NAMALWA (cell line): Measurements from ENCODE around the gene PRDM11.

Experiments
- DNase-seq: peaks from one replicate; pipeline ENCODE4 v3.0.0-alpha.2; 2015; ENCODE audit warnings: low spot score

Gene PRDM11

DNA sequence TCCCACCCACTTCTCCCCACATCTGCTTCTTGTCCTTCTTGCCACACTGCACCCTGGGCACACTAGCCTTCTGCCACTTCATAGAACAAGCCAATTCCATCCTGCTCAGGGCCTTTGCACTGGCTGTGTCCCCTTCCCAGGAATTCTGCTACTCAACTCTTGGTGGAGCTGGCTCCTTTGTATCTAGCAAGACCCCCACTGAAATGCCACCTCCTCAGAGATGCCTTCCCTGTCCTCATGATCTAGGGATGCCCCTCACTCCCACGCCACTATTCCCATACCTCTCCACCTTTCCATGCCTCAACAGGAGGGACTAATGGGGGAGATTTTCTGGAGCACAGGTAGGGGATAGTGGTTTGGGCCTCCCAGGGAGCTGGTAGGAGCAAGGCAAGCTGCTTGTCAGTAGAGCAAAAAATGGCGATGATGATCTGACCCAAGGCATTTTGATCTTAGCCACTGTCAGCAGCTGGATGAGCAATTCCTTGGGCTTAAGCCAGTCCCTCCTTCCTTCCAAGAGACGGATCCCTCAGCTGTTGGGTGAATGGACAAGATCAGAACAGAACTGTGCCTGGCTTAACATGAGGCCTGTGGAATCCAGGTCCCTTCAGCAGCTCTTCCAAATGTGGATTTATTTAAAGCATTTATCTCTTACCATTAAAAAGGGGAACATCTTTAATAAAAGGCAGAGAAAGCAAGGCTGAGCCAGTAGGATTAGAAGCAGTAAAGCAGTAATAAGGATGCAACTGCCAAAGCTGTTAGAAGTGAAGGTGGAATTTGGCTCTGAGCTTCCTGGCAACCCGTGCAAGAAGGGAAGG lies 4.0 kb upstream of the PRDM11 start:
- no peak for DNase-seq

DNA sequence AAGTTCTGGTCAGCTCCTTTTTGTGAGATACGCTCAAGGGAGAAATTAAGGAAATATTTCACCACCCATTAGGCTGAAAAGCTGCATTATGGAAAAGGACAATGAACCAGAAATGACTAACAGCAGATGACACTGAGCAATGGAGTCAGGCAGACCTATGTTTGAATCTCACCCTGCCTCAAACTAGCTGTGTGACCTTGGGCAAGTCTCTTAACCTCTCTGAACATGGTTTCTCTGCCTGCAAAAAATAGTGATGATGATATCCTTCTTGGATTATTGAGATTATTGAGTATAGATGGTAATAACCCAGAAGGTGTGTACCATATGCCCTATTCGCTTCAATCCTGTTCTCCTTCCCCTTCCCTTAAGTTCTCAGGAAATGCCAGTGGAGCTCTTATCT lies 2.9 kb upstream of the PRDM11 start:
- DNase-seq = no peak

DNA sequence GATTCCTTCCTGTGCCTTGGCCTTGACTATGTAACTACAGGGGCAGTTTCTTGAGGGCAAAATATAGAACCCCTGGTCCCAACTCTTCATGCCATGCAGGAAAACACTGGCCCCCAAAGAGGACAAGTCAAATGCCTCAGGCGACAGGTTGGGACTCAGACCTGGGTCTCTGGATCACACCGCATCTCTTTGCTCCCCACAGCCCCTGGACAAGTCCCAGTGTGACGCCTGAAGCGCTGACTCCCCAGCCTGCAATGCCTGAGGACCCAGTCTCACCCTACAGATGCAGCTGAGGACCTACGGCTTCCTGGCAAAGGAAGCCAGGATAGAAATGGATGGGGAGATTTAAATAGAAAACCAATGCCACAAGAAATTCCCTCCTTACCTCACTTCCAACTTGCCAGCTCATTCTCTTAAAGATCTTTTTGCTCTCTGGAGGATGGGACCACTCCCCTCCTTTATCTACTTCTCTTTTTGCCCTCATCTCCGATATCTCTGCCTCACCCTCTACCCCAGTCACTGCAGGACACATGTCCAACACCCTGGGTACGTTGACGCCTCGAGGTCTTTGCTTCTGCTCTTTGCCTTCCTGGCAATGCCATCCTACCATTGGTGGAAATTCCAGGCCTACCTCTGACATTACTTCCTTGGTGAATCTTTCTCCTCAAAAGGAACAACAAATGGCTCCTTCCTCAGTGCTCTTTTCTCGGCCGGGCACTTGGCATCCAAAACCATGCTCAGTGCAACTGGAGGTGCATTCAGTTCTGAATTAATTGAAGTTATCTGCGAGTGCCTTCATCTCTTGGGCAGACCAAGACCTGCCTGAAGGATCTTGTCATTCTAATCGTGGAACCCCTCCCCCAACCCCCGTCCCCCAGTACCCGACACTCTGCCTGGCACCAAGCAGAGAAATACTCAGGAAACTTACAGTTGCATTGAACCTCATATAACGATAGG lies 2.0 kb upstream of the PRDM11 start:
- DNase-seq = no peak

DNA sequence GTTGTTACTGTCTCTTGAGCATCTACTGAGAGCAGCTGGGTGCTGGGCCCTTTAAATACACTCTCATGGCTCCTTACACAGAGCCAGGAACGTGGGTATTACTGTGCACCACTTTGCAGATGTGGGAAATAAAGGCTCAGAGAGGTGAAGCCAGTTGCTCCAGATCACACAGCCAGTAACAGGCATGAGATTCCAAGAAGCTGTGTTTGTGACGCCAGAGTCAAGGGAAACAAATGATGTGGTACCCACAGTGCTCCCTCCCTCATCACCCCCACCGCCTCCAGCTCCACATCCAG lies 1.4 kb upstream of the PRDM11 start:
- DNase-seq = no peak

DNA sequence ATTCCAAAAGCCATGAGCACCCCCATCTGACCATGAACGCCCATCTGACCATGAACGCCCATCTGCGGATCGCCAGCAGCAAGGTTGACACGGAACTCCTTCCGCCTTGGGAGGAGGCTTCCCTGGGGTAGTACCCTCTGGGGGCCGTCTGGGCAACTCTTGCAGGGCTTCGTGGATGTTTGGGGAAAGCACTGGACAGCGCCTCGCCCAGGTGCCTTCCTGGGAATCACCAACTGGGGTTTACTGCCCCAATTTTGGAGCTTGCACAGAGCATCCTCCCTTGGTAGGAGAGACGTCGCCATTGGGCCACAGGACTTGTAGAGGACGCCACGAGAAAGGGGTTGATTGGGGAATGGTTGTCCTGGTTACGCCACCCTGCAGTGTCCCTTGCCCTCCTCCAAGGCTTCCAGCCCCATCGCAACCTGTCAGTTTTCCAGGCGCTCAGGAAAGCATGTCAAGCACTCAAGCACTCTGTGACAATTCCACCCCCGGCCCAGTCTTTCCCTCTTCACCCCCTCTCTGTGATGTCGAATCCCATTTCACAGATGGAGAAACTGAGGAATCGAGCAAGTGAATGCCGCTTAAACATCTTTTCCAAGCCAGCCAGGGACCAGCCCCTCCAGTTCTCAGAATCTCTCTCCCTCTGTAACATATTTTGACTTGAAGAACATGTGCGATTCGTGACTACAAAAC lies 914 bp upstream of the PRDM11 start:
- DNase-seq = no peak

DNA sequence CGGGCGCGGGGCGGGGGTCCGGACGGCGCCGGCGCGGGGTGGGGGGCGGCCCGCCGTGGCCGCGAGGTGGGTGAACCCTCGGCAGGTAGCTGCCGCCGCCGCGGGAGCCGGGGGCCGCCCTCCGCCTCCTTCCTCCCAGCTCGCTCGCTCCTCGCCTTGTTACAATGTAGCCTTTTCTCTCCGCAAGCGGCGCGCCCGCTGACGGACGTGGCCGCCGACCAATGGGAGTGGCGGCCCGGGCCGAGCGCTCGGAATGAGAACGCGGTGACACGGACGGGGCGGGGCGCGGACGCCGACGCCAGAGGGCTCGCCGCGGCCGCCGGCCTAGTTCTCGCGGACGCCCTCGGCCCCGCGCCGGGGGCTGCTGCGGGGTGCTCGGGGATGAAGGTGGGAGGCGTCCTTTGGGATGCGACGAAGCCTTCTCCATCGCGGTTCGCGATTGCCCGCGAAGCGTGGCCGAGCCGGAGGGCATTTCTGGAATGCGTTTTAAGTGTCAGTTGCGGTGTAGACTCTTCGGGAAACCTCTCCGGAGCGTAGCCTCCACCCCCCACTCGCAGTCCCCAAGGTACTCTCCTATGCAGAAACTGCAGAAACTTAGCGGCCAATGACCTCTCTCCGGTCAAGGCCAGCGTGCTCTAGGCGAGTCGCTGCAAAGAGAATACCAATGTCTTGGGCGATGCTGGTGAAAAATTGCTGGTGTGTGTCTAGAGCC lies 734 bp downstream of the PRDM11 start:
- peak; percentile 96 for DNase-seq

DNA sequence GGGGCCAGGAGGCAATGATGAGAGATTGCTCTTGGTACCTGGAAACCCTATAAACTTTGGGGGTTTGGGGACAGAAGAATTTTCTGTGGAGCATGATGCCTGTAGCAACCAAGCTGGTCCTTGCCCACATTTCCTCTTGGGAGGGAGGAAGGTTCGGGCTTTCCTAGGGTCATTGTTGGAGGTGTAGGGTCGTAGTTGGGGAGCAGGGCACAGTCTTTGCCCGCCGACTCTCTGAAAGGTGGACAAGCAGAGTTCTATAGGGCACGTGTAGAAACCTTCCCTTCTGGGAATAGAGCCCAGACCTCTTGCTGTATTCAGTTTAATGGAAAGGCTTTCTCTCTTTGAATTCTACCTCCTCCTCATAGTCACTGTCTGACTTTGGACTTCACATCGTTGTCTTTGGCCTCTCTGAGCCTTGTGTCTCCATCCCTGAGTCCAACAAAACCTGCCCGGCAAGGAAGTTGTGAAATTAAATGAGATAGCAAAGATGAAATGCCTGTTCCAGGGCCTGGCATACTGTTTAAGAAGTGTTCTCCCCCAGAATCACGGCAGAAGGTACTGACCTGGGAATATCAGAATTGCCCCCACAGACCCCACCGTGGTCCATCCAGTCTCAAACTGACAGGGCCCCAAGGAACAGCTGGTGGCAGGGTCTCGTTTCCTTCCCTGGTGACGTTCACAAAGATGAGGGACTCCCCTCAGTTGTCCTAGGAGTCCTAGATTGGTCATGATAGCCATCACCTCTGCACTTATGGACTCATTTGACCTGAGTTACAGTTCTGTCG lies 1.6 kb downstream of the PRDM11 start:
- no peak for DNase-seq

DNA sequence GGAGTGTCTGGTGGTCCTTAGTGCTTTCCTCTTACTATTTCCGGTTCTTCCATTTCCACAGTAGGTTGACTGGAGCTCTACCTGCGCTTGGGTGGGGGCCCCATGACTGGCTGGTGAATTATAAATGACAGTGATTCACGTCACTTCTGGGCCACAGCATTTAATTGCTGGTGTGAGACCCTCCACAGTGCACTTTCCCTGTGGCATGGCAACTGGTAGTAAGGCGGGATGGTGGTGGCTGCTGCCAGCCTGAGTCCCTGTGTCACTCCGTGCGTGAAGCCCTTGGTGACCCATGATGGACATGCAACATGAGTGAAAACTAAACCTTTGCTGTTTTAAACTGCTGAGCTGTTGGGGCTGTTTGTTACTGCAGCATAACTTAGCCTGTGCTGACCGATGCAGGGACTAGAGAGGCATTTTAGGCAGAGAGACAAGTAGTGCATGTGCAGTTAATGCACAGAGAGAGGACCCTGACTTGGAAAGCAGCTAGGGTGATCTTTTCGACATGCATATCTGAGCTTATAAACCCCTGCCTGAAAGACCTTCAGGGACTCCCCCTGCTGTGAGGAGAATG lies 3.1 kb downstream of the PRDM11 start:
- no peak for DNase-seq

DNA sequence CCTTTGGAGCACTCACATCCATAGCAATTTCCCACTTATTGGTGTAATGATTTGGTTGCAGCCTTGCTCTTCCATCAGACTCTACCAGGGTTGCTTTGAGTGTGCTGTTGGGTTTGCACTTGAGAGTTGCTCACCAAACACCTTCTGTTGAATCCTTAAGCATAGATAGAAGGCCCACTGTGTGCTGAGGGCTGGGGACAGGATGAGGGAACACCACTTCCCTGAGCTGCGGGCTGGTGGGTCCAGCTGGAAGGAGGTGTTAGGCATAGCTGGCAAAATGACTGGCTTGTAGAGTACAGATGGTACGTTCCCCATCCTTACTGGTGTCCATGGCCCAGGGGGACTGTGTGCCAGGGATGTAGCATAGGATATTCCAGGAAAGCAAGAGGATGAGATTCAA lies 3.9 kb downstream of the PRDM11 start:
- DNase-seq = no peak

DNA sequence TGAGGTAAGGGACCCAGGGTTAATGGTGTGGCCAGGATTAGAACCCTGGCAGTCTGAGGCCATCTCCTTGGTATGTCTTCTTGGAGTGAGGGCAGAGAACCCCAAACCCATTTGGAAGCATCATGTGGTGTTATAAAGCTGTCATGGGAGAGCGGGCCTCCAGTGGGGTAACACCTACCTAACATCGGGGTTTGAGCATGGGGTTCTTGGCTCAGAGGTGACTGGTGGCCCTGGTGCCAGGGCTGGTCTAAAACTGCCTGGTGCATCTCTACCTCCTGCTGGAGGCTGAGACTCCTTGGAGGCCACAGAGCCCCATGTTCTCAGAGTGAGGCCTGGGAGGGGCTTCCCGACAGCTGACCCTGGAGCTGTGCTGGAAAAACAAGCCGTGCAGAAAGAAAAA lies 4.5 kb downstream of the PRDM11 start:
- no peak for DNase-seq

DNA sequence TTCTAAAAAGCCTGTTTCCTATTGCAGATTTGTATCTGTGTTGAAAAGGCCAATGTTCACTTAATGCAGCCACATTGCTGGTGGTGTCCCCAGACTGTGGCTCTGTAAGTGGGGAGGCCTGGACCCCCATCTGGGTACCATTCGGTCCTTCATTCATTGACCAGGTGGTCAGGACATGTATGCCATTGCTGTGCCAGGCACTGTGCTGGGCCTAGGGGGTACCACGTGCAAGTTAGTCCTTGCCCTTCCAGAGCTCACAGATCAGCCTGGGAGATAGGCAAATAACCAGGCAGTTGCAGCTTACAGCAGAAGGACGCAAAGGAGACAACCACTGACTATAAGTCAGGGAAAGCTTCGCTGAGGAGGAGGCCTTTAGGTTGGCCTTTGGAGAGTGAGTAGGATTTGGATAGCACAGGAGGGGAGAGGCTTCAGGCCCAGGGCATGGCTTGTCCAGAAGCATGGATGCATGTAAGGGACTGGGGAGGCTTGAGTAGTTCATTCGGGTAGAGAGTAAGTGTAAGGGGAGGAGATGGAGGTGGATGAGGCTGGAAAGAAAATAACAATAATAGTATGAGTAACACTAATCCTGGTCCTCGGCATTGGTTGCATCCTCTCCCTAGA lies 5.0 kb downstream of the PRDM11 start:
- no peak for DNase-seq

DNA sequence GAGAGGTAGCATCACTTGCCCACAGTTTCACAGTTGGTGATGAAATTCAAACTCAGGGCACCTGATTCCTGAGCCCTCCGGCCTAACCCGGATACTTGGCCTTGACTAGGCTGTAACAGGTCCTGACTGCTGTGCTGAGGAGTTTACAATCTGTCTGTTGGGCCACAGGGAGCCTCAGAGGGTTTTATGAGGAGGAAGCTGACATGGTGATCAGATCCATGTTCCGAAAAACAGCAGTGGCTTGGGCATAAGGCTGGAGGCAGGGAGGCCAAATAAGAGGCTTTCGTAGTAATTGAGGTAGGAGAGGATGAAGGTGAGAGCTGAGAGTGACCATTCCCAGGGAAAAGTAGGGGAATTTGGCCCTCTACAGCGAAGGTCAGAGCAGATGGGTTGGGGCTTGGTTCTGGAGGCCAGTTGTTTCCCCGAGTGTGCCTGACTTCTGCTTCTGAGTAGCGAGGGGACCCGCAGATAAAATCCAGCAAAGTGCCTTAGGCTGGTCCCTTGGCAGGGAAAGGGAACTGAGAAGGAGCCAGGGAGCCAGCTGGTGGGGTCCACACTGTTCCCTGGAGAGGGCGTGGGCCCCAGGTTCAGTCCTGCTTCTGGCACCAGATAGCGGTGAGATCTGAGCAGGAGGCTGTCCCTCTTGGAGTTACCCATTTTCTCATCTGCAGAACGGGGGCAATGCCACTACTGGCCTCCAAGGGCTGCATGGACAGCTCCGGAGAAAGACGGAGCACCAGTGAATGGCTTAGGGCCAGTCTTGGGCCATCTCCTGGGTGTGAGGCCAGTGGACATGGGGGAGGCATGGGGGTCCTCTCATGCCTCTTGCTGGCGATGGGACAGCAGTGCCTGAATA lies 6.5 kb downstream of the PRDM11 start:
- DNase-seq = no peak

DNA sequence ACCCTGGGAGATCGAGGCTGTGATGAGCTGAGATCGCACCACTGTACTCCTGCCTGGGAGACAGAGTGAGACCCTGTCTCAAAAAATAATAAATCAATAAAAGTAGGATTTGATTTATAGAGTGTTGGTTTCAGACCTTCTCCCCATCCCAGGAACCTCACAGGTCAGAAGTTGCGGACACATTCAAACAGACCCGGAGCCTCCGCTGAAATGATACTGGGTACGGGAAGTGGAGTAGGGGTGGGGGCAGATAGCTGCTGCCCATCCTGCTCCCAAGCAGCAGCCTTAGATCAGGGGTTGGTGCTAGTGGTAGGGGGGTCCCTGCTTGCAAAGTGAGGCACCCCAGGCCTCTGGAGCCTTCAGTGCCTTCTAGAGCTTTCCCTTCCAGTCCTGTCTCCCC lies 7.8 kb downstream of the PRDM11 start:
- no peak for DNase-seq

DNA sequence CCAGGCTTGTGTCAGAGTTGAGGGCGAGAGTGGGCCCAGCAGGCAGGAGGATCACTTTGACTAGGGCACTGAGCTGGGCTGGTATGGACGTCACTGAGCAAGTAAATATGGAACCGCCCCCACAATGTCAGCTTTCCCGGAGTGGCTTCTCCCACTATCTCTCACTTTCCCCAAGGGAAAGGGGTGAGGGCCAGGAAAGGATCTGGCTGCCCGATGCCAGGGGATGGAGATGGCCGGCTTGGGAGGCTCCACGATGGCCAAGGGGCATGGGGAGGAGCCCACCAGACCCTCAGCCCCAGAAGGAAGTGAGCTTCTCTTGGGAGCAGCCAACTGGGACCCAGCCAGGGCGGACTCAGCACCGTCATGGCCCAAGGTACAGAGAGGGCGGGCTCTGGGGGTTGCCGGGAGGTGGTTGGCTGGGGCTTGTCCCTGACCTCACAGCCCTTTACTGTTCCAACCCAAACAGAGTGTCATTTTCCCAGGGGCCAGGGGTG lies 8.7 kb downstream of the PRDM11 start:
- DNase-seq = no peak

DNA sequence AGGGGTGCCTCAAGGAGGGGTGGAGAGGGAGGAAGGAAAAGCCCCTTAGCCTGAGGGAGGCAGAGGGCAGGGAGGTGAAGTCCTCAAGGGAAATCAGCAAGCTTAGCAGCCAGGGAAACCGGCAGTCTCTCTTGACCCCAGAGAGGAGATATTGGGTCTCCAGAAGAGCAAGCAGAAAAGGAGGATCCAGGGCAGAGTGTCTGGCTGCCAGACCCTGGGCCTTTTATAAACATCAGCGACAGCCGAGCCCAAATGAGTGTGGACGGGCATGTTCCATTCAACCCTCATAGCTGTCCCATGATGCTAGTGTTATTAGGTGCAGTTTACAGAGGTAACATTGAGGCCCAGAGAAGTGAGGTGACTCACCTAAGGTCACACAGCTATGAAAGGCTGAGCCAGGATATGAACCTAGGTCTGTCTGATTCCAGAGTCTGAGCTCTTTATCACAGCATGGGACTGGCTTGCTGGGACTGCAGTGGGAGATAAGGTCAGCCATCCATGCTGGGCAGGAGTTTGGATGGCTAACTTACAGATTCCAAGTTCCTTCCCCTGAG lies 9.3 kb downstream of the PRDM11 start:
- DNase-seq = no peak

DNA sequence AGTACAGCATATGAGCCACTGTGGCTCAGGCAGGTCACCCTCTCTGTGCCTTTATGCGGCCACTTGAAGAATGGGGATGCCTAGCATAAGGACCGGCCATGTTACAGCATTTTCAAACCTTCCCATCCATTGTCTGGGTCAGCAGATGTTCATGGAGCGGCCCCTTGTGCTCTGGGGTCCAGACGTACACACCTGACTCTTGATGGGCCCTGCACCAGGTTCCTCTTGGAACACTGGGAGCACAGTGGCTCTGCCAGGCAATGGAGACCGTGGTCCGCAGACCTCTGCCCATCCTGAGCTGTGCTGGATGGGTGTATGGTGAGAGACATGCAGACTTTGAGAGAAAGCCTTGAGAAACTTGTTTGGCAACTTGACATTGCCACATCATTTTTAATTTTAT lies 9.8 kb downstream of the PRDM11 start:
- no peak for DNase-seq

DNA sequence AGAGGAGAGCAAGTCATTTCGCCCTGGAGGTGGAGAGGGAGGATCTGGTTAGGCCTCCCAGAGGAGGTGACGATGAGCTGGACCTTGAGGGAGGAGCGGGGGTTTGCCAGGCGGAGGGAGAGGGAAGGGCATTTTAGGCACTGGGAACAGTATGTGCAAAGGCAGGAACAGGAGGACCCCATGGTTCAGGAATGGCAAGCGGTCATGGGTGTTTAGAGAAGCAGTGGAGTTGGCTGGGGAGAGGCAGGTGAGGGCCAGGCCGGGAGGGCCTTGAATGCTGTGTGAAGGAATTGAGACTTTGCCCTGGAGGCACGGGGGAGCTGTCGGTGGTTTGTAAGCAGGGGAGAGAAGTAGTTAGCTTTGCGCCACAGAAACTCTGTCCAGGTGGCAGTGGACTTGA lies 10.3 kb downstream of the PRDM11 start:
- no peak for DNase-seq

DNA sequence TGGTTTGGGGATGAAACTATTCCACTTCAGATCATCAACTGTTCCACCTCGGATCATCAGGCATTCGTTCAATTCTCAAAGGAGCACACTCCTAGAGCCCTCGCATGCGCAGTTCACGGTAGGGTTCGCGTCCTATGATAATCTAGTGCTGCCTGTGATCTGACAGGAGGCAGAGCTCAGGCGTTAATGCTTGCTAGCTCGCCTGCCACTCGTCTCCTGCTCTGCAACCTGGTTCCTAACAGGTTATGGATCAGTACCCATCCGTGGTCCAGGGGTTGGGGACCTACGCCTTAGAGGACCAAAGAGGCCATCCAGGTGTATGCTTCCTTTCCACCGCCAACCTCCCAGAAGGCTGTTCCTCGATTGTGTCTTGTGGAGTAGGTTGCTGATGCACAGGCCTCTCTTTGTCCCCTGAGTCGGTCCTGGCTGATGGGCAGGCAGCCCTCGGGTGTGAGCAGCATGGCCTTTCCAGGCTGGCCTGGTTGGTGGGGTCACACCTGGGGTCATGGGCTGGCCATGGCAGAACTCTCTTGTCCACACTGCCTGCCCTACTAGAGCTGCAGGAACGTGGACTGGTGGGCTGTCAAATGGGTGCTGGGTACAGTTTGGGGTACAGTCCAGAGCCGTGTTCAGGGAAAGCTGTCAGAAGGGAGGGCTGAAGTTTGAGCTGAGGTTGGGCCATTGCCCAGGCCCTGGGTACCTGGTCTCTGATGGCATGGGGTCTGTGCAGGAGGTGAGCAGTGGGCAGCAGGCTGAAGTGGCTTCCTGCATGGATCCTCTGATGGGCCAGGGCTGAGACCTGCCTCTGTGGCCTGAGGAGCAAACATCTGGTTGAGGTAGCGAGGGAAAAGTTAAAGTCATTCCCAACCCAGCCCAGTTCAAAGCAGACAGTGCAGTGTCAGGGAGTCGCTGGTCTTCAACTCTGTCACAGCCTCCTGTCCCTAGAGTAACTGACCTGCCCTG lies 11.1 kb downstream of the PRDM11 start:
- DNase-seq = no peak
